ENCODE results near the gene RNF150.

DNA sequence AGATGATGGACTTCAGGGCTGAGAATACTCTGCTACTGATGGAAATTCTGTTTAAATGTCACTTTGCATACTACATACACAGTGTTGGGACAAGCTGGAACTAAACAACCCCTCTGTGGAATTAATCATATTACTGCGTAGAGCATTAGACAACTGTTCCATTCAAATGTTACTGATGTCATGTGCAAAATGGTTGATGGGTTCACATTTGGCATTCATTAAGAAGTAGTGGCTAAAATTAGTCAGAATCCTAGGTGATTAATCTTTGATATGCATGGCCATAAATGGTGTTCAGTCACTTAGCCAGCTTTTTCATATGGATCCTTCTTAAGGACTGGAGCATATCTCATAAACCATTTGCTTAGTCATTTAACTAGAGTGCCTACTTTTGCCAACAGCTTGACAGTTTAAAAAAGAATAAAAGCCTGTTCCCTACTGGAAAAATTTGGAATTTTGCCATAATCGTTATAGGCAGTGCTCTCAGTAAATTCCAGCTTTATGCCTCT is 105.2 kb downstream of the RNF150 start:
- TF ChIP-seq, protein P1, sequence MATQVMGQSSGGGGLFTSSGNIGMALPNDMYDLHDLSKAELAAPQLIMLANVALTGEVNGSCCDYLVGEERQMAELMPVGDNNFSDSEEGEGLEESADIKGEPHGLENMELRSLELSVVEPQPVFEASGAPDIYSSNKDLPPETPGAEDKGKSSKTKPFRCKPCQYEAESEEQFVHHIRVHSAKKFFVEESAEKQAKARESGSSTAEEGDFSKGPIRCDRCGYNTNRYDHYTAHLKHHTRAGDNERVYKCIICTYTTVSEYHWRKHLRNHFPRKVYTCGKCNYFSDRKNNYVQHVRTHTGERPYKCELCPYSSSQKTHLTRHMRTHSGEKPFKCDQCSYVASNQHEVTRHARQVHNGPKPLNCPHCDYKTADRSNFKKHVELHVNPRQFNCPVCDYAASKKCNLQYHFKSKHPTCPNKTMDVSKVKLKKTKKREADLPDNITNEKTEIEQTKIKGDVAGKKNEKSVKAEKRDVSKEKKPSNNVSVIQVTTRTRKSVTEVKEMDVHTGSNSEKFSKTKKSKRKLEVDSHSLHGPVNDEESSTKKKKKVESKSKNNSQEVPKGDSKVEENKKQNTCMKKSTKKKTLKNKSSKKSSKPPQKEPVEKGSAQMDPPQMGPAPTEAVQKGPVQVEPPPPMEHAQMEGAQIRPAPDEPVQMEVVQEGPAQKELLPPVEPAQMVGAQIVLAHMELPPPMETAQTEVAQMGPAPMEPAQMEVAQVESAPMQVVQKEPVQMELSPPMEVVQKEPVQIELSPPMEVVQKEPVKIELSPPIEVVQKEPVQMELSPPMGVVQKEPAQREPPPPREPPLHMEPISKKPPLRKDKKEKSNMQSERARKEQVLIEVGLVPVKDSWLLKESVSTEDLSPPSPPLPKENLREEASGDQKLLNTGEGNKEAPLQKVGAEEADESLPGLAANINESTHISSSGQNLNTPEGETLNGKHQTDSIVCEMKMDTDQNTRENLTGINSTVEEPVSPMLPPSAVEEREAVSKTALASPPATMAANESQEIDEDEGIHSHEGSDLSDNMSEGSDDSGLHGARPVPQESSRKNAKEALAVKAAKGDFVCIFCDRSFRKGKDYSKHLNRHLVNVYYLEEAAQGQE (IDR thresholded peaks at IDR 0.05; ENCODE audit: insufficient read depth in 1 of 2, low read depth in 2 of 2, low read length in 2 of 2): no peak
- no peak for TF ChIP-seq FOXP2 (optimal IDR thresholded peaks at IDR 0.05; ENCODE audit: borderline replicate concordance, extremely low read depth, extremely low read length, insufficient read depth)
